ENCODE data around the gene GPATCH1.

- TF ChIP-seq CTCF (IDR thresholded peaks at IDR 0.05; ENCODE audit: low read depth, low read length) (no peak), POLR2A (IDR thresholded peaks at IDR 0.05; ENCODE audit: extremely low read depth, insufficient read length) (no peak), MYC (IDR thresholded peaks at IDR 0.05; ENCODE audit: low read depth, low read length) (no peak)
Measured at GRCh38 chr19:33039815-33040214, 41.2 kb upstream of the GPATCH1 start.

Measured in NB4 (cell line).